Hypothalamus (tissue), 51 donors: ENCODE results near the gene NUP205.
"Not testable (repeated sequence)": the region's sequence is repeated elsewhere in the genome, so short reads cannot be mapped to it uniquely, and the experiment has no call there.

ENCODE experiments used
- DNase-seq, 51 donors: peaks; one replicate each; lab custom pipeline; 2025; lab: John Stamatoyannopoulos, UW

NUP205 gene

DNA sequence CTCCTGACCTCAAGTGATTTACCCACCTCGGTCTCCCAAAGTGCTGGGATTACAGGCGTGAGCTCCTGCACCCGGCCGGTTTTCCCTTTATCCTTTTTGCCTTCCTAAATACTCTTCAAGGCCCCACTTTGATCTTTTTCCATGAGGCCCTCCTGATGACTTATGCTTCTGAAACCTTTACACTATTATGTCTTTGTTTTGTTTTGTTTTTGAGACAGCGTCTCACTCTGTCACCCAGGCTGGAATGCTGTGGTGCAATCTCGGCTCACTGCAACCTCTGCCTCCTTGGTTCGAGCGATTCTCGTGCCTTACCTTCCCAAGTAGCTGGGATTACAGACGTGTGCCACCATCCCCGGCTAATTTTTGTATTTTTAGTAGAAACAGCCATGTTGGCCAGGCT is 108.4 kb downstream of the NUP205 start:
- DNase-seq: no peak

DNA sequence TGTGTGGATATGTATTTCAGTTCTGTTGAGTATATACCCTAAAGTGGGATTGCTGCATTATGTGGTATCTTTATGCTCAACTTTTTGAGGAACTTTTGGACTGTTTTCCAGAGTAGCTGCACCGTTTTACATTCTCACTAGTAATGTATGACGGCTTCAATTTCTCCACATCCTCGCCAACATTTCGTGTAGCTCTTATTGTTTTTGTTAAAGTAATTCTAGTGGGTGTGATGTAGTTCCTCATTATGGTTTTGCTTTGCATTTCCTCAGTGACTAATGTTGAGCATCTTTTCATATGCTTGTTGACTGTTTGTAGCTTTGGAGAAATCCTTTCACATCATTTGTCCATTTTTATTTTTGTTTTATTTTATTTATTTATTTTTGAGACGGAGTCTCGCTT is 109.1 kb downstream of the NUP205 start:
- no peak for DNase-seq

DNA sequence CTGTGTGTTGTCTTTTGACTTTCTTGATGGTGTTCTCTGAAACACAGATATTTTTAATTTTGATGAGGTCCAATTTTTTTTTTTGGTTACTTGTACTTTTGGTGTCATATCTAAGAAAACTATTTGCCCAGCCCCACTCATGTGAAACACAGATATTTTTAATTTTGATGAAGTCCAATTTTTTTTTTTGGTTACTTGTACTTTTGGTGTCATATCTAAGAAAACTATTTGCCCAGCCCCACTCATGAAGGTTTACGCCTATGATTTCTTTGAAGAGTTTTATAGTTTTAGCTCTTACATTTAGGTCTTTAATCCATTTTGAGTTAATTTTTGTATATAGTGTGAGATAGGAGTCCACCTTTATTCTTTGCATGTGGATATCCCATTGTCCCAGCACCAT is 109.9 kb downstream of the NUP205 start:
- not testable (repeated sequence) for DNase-seq

DNA sequence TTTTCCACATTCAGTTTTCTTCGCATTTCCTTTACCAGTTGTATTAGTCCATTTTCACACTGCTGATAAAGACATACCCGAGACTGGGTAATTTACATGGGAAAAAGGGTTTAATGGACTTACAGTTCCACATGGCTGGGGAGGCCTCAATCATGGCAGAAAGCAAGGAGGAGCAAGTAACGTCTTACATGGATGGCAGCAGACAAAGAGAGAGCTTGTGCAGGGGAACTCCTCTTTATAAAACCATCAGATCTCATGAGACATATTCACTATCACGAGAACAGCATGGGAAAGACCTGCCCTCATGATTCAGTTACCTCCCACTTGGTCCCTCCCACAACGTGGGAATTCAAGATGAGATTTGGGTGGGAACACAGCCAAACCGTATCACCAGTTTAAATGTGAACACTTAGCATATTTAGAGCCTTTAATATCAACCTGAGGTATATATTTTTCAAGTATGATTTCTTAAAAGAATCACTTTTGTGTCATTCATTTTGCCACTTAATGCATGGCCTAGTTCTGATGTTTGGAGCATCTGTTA is 111.2 kb downstream of the NUP205 start:
- not testable (repeated sequence) for DNase-seq

DNA sequence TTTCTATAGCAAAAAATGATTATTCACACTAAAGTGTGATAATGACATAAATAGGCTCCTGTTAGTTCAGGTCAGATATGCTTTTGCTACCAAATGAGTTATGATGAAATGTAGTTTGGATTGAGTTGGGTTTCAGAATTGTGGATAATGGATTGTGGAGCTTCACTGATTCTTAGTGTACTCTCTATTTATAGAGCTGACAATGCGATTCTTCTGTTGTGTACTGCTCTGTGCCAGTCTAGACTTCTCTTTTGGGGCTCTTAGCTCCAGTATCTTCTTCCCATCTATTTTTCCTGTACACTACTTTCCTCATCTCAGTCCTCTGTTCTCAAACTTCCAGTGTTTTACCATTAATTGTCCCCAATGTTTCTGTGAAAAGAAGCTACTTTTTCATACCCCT is 112.1 kb downstream of the NUP205 start:
- no peak for DNase-seq

DNA sequence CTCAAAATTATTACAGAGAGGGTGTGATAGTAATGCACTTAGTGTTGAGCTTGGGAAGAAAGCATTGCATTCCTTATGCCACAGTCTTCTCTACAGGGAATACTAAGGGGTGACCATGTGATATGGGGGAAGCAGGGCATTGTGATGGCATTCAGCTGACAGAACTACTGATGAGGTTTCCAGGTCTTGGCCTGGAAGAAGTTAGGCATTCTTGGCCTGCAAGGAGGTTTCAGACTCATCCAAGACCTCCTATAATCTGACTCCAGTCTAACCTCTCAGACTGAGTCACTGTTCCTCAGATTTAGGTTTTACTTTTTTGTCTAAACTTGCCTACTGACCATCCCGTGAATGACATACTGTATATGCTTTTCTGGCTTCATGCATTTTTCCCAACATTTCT is 112.5 kb downstream of the NUP205 start:
- peak in 1 of 51 donors; percentile 15 for DNase-seq

DNA sequence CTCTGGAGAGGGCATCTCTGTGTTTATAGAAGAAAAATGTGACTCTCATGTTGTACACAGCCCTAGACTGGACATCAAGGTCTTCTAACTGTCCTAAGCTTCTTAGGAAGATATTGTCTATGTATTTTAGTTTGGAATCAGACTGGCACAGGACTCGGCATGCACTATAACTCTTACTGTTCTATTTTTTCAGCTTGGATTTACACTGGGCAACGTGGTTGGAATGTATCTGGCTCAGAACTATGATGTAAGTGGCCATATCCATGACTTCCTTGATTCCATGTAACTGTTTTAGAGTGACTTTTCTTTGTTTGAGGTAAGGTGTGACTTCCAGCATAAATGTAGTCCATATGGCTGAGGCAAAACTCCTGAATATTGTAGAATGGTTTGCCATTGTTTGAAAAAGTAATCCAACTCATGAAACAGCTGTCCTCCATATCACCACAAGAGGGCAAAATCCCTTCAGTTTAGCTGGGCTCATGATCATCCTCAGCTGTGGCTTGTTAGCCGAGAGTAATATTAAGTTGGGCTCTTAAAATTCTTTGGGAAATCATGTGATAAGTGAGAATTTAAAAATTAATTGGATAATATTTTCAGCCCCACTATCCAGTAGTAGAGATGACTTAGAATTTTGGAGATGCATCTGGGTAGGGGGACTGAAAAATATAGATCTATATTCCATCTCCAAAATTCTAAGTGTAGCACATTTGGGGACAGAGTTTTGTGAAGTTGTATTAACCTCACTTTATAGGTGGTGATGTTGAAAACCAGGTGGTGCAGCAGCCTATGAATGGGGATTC is 115.0 kb downstream of the NUP205 start:
- peak in 2 of 51 donors; percentile 12 to 29 for DNase-seq

DNA sequence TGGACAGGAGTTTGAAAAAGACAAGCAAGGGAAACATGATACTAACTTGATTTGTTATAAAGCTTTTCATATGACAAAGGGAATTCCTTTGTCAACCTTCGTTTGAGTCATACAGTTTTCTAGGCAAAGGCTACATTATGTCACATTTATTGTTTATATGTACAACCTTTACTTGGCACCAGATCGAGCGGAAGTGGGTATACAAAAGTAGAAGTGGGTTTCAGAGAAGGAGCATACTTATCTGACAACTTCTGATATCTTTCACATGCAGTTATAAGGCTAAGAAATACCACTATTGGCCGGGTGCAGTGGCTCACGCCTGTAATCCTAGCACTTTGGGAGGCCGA is 115.6 kb downstream of the NUP205 start:
- no peak for DNase-seq

DNA sequence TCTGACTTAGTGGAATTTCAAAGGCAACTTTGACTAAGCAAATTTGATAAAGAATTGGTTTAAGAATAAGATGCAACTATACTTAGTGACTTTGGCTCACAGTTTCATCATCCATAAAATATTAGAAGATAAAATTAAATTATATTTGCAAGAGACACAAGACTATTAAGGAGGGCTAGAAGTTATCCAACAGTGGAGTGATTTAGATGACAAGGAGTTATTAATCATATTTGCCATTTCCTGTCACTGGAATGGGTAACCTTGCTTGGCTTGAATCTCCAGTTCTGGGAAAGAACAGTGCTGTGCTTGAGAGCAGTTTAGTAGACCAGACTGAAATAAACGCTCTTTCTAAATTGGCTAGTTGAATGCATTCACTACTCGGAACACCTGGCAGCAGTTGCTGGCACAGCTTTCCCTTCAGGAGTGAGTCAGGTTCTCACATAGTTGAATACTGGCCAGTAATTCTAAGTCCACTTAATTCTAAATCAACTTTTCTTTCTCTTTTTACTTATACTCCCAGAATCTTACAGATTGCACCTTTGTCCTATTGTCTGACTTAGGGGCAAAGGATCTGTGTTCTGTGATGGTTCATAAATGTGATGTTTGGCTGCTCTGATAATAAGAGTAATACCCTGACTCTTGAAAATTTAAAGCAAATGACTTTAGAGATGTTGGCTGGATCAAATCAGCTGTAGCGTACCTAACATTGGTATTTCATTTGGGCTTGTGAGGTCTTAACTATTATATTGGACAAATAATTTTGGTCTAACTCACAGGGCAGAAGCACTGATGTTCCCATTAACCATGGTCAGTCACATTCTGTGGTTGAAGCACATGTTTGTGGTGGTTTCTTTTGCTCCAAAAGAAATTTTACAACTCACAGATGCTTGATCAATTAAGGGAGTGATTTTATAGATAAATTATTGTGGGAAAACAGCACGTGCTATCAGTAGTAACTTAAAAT is 121.2 kb downstream of the NUP205 start:
- DNase-seq: peak in 2 of 51 donors; percentile 16 to 30

DNA sequence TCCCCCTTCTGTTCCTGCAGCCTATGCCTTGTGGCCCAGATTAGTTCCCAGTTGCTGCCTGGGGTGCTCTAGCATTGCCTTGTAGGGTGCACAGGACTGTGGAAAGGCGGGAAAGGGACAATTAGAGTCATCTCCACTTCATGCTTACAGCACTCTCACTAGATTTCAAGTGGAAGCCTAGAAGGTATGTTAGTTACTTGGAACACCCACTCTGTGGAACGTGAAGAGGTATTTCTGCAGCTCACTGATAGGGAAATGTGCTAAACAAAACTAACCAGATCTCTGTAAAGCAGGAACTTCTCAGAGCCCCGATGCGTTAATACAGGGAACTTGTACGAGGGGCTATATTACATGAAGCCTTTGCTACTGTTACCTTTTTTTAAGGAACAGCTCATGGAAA is 124.0 kb downstream of the NUP205 start:
- no peak for DNase-seq

DNA sequence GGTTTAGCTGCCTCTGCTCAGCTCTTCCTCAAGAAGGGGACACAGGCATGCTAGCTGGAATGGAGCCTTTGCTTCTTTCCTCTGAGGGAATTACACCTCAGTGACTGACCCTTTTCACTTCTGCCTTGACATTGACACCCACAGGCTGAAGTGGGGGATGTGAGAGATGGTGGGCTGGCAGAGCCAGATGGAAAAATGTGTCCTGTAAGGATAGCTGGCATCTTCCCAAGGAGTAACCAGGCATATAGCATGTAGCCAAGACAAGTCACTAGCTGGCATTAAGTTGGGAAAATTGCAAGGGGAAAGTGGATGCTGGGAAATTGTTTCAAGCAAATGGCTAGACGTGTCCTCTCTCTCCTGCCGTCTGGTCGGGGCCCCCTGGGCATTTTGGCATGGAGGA is 124.5 kb downstream of the NUP205 start:
- DNase-seq: no peak

DNA sequence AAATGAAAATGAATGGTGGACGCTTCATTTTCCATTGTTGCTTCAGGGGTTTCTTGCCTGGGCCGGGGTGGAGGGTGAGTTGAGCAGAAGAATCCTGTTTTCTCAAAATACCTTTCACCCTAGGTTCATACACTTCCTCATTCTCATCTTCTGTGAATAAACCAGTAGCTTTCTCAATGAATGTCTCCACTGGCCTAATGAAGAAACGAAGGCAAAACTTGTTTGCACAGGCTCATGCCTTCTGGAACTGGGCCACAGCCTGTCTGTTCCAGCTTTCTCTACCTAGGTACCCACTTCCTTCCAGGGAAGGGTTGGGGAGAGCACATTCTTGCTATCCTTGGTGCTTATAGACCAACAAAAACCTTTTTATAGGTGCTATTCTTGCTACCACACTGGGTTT is 125.9 kb downstream of the NUP205 start:
- no peak for DNase-seq

DNA sequence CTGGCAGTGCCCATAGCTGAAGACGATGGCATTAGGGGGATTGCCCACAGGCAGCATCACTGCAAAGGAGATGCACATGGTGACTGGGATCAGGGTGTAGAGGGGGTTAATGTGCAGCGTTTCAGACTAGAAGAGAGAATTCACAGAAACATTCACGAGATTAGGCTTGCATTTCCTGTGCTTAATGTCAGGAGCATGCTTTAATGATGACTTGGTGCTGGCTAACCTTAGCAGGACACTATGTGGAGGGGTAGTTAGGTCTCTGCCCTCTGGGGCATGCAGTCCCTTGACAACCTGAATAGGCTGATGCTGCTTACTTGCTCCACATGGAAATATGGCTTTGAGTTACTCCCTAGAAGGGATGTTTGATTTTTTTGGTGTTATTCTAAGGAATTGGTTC is 126.4 kb downstream of the NUP205 start:
- DNase-seq: no peak

DNA sequence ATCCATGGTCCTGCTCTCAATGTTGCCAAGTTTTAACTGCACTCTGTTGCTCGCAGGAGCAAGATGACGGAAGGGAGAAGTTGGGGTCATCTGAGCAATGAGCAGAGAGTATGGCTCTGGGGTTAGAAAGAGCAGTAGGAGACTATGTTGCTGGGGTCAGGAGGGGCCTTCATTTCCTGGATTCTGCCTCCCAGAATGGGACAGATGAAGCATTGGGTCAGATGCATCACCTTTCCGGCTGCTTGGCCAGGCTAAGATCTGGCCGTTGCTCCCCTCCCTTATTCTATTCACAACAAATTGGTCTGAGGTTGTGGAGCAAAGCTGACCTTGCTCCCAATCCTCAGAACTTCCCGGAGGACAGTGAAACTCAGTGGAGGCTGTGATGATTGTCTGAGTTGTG is 127.0 kb downstream of the NUP205 start:
- DNase-seq: no peak

DNA sequence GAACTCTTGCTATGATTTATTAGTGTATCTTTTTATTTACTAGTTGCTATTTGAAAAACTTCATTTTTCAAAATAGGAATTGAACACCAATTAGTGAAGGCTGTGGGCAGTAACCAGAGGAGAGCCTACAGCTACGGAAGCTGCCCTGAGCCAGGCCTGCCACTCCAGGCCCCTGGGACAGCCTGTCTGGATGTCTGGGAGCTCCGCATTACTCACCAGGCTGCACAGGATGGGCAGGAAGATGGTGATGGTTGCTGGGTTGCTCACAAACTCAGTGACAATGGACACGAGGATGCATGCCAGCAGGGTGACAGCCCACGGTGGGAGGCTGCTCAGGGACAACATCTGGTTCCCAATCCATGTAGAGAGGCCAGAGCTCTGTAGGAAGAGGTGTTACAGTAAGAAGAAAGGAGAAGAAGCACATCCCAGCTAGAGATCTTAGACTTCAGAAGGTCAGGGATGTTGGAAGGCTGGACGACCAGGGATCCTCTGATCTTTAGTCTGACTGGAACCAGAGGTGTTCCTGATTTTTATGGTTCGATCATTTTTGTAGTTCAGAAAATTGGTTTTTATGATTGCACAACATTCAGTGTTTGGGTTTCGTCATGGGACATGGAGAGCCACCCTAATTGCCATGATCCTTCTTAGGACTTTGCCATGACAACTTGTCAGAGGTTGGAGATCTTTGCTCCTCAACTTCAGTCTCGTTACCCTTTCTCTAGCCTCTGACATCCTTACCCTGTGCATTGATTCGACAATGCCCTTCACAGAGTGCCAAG is 127.8 kb downstream of the NUP205 start:
- no peak for DNase-seq

DNA sequence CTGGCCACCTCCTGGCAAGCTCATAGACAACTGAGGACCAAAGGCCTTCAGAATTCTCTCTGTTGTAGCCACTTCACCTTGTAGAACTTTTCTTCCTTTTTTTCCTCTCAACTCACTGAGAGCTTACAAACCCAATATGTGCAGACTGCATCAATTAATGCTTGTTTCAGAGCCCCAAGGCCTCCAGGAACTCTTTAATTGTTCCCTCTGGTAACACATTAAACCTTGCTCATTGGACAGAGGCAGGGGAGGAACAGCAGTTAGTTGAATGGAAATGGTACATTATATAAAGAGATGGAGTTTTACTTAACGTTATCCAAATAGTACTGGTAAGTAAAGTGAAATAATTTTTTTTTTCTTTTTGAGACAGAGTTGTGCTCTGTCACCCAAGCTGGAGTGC is 129.7 kb downstream of the NUP205 start:
- no peak for DNase-seq

DNA sequence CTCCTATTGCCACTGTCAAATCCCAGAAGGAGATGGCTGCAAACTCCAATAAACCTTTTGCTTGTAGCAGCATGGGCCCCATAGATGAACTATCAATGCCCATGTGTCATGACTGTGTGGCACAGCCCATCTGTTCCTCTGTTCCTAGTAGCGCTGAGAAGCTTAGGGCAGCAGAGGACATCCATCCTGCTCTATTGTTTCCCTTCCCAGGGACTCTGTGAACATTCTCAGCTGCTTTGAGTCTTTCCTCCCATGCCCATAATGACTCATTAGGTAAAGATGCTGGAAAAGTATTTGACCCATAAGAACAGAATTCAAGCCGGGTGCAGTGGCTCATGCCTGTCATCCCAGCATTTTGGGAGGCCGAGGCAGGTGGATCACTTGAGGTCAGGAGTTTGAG is 132.8 kb downstream of the NUP205 start:
- DNase-seq: no peak

DNA sequence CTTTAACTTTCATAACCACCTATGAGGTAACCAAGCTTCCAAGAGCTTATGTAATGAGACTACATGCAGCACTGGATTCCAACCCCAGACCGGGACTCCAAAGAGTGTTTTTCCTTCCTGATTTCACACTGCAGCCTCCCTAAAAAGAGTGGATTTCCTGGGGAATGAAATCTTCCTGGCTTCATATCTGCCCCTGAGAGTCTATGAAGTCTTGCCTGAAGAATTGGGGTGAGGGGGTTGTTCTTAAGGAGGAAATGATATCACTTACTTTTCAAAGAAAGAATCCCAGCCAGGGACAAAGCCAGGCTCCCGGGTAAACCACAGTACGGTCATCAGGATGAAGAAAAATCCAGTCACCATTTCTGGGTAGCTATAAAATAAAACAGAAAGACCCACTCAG is 134.3 kb downstream of the NUP205 start:
- DNase-seq: no peak

DNA sequence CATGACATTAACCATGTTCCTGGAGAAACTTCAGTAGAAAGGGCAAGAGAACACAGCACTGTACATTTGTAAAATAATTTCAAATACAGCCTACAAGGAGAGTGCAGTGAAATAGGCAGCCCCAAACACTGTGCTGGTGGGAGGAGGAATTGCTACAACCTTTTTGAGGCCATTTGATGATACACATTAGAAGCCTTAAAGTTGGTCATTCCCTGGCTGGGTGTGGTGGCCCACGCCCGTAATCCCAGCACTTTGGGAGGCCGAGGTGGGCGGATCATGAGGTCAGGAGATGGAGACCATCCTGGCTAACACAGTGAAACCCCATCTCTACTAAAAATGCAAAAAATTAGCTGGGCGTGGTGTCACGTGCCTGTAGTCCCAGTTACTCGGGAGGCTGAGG is 134.9 kb downstream of the NUP205 start:
- DNase-seq: not testable (repeated sequence)

DNA sequence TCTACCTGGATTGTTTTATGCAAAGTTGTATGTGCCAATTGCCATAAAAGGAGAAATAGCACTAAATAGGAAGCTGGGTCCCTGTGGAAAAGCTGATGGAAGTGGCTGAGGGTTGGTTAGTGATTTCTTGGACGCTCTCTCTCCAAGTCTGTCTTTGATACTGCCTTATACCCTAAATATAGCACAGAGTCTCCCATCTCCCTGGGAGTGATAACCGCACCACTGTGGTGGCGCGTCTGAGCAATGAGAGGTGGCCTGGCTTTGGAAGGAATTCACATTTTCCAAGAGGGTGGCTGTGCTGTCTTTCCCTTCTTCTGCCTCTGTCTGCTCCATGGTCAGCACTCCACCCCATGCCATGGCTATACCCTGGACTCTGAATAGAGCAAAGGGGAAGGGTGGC is 135.8 kb downstream of the NUP205 start:
- DNase-seq: no peak
